HG03558 (cell line): Measurements from ENCODE around the gene ADA.

ENCODE experiments used
- ATAC-seq: cut with Tn5 transposase; IDR thresholded peaks from one replicate; pipeline ENCODE4 v1.9.1; 2021; ENCODE audit warnings: moderate number of reproducible peaks; ENCODE audit not compliant: unreplicated experiment; ENCODE audit errors: extremely low read depth

ADA gene

GRCh38 chr20:44586289-44586911, 65.1 kb downstream of the ADA start:
- peak; percentile 35 for ATAC-seq

DNA sequence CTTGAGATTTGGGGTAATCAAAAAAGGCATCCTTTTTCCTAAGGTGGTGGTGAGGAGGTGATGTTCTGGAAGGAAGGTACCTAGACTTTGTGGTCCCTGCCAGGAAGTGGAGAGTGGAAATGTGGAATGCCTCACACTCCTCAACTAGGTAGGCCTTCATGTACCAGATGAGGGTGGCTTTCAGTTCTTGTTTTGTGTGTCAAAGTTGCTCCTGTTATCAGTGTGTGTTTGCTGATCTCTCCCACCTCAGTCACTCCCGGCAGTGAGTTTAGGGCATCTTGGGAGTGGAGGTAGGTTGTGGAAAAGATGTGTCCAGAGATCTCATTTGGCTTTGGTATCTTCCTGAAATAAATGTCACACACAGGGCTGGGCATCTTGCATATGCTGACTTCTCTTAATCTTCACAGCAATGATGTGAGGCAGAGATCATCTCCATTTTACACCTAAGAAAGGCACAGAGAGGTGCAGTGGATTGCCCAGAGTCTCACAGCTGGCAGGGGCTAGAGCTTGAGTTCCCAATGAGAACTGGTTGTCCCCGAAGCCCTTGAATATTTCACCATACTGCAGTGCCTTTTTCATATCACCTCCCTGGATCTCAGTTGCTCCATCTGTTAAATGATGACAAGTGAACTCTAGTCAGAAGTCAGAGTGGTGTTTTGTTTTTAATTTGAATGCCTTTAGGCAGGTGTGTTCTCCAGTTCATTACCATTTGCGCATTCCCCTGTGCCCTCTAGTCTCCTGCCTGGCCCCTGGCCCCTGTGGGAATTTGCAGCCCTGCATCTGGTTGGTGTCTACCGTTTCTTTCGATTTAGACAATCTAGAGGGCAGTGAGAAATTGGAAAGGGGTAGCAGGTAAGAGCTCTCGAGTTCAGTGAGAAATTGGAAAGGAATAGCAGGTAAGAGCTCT, 66.2 kb downstream of the ADA start:
- ATAC-seq, result no peak

- no peak for ATAC-seq
Measured at GRCh38 chr20:44584162-44584561, 67.3 kb downstream of the ADA start.

DNA sequence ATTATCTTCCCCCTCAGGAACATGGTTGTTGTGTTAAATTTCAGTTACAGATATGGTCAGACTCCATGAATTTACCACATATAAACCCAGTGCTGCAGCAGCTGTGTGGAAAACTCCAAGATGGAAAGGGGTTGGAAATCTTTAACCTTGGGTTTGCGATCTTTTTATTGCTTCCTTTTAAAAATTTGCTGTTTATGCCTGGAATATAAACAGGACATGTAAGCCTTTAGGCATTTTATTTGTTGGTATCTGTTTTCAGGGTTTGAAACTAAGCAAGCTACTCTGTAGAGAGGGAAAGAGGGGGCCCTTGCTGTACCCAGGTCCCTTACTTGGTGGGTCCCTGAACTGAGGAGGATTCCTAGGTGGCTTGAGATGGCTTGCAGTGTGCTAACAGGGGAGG, 68.3 kb downstream of the ADA start:
- no peak for ATAC-seq

- no peak for ATAC-seq
Measured at GRCh38 chr20:44582311-44583025, 69.0 kb downstream of the ADA start, which contains the start of gene PKIG. TSS of gene PKIG (plus strand) at chr20:44582579. CDS start at chr20:44614557, 31,978 bp downstream.

DNA sequence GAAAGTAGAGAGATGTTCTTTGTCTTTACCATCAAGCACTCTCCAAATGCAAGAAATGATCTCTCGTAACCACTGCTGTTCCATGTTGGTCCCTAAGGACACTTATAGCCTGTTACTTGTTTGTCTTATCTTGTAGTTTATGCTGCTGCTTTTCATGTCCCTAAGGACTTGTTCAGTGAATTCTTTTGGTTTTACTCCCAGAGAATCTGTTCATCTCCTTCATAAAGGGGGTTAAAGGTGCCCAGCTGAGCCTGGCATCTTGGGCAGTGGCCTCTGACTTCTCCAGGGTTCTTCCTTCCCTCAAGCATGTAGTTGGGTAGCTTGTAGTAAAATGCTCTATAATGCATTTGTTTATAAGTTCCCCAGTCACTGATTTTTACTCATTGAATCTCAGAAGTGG, 70.0 kb downstream of the ADA start:
- ATAC-seq, result no peak

DNA sequence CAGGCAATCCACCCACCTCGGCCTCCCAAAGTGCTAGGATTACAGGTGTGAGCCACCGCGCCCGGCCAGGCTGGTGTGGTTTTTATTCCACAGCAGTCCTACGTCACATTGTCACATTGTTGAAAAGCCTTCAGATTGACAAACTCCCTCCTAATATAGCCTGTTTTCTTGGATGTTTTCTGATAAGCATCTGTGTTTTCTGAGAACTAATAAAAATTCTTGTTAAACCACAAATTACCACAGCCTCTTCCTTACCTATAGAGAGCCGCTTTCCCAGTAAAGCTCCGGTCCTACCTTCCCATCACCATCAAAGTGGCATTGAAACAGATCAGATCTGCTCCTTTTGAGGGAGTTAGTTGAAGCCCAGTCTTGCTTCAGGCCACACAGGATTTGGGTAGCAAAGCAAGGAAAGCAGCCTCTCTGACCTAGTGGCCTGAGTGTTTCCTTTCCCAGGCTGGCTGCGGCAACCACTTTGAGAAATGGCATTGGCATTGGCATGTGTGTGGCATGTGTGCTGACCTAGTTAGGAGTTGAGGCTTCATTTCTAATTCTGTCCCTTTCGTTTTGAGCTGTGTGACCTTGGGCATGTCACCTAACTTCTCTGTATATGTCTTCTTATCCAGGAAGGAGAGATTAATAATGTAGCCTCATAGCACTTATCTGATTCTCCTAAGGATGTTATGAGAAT, 70.8 kb downstream of the ADA start:
- no peak for ATAC-seq

- no peak for ATAC-seq
Measured at GRCh38 chr20:44579313-44580081, 72.0 kb downstream of the ADA start.

DNA sequence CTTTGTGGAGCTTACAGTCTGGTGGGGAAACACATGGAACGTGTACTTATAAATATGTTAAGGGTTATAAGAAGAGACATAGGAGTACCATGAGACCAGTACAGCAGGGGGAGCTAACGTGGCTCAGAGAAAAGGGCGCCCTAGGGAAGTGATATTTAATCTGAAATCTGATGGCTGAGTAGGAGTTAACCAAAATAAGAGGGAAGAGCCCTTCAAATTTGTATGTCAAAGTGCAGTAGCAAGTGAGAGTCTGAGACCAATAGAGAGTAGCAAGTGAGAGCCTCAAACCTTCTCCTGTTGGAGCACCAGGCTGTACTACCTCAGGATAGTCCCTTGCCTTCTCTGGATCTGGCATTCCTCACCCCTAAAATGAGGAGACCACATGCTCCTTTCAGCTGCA, 75.2 kb downstream of the ADA start:
- no peak for ATAC-seq

- no peak for ATAC-seq
Measured at GRCh38 chr20:44574372-44574771, 77.1 kb downstream of the ADA start.

DNA sequence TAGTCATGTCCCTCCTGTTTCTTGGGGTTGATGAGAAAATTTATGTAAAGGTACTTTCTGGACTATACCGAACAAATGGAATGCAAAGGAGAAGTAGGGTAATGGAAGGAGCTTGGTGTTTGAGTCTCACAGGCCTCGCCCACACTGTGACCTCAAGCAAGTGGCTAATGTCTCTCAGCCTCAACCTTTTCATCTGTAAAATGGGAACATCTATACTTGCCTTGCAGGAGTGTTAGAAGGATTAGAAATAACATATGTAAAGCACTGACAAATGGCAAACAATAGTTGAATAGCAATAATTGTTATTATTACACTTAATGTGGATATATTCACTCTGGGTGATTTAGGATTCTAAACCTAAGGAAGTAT, 78.0 kb downstream of the ADA start:
- ATAC-seq, result no peak

GRCh38 chr20:44572551-44573500, 78.7 kb downstream of the ADA start:
- ATAC-seq, result no peak

GRCh38 chr20:44571362-44571988, 80.0 kb downstream of the ADA start:
- ATAC-seq, result no peak

- no peak for ATAC-seq
Measured at GRCh38 chr20:44570367-44570766, 81.1 kb downstream of the ADA start.
